Neural cell (in vitro differentiated cells): ENCODE data around the gene CDKN3. TPM values are rescaled to one million over a fixed set of nuclear protein-coding genes. Genes with fewer than 3 reads are reported as not detected.

Source experiments
- H2AFZ ChIP-seq: fragments of 200-600, 300-800 bp; sonication (generic), shearing (Covaris generic); 2 replicates; pipeline ENCODE4 v1.6.0; 2014; ENCODE audit warnings: low read depth, mild to moderate bottlenecking, antibody characterized with exemption, low read length, moderate library complexity
- H3F3A ChIP-seq: fragments of 200-600 bp; shearing (Covaris generic); 2 replicates; pipeline ENCODE4 v1.6.1; 2016; ENCODE audit warnings: mild to moderate bottlenecking, moderate library complexity, mixed read lengths, antibody characterized with exemption, low read length; ENCODE audit not compliant: insufficient read depth, poor library complexity, severe bottlenecking
- H3K27ac ChIP-seq: fragments of 200-600, 300-800 bp; sonication (generic), shearing (Covaris generic); 2 replicates; pipeline ENCODE4 v1.5.1; 2014; ENCODE audit warnings: mild to moderate bottlenecking, low read length, moderate library complexity
- H3K27me3 ChIP-seq: fragments of 300-800, 200-600 bp; sonication (generic), shearing (Covaris generic); 2 replicates; pipeline ENCODE4 v1.6.0; 2014; ENCODE audit warnings: mild to moderate bottlenecking, low read depth, low read length, moderate library complexity; ENCODE audit not compliant: insufficient read depth
- H3K36me3 ChIP-seq: fragments of 300-800, 200-600 bp; sonication (generic), shearing (Covaris generic); 2 replicates; pipeline ENCODE4 v1.5.1; 2014; ENCODE audit warnings: mild to moderate bottlenecking, antibody characterized with exemption, low read length, moderate library complexity; ENCODE audit not compliant: insufficient read depth
- H3K4me2 ChIP-seq: fragments of 300-800, 200-600 bp; sonication (generic), shearing (Covaris generic); 2 replicates; pipeline ENCODE4 v1.6.0; 2014; ENCODE audit warnings: mild to moderate bottlenecking, low read length
- H3K4me3 ChIP-seq: fragments of 300-800, 200-600 bp; sonication (generic), shearing (Covaris generic); 2 replicates; pipeline ENCODE4 v1.5.1; 2014; ENCODE audit warnings: mild to moderate bottlenecking, low read length, moderate library complexity
- H3K79me2 ChIP-seq: fragments of 200-600 bp; shearing (Covaris generic); replicated peaks from 2 replicates; pipeline ENCODE4 v1.6.0; 2014; ENCODE audit warnings: mild to moderate bottlenecking, low read length, moderate library complexity; ENCODE audit not compliant: insufficient read depth
- H3K9ac ChIP-seq: fragments of 300-800, 200-600 bp; sonication (generic), shearing (Covaris generic); 2 replicates; pipeline ENCODE4 v1.6.1; 2016; ENCODE audit warnings: mild to moderate bottlenecking, low read length, mixed read lengths
- H3K9me2 ChIP-seq: fragments of 200-600 bp; shearing (Covaris generic); 2 replicates; pipeline ENCODE4 v1.6.1; 2016; ENCODE audit warnings: mild to moderate bottlenecking, low read length, mixed read lengths; ENCODE audit not compliant: insufficient read depth
- H3K9me3 ChIP-seq: fragments of 200-600, 300-800 bp; sonication (generic), shearing (Covaris generic); 2 replicates; pipeline ENCODE4 v1.6.1; 2016; ENCODE audit warnings: mild to moderate bottlenecking, mixed run types, low read length, moderate library complexity, mixed read lengths
- H4K20me1 ChIP-seq: fragments of 200-600 bp; shearing (Covaris generic); 2 replicates; pipeline ENCODE4 v1.6.1; 2016; ENCODE audit warnings: mild to moderate bottlenecking, mixed run types; ENCODE audit not compliant: insufficient read depth
- CTCF ChIP-seq: fragments of 450-650 bp; IDR thresholded peaks from 2 replicates; pipeline ENCODE4 v1.5.1; 2014; ENCODE audit warnings: antibody characterized with exemption, mild to moderate bottlenecking, moderate library complexity; ENCODE audit not compliant: poor library complexity, severe bottlenecking
- EP300 ChIP-seq: fragments of 450-650 bp; conservative IDR thresholded peaks from 2 replicates; pipeline ENCODE4 v1.6.1; 2014; ENCODE audit warnings: antibody characterized with exemption, mild to moderate bottlenecking, moderate library complexity; ENCODE audit not compliant: poor library complexity, severe bottlenecking
- EZH2 ChIP-seq: fragments of 200-600, 300-800 bp; shearing (Covaris generic), sonication (generic); IDR thresholded peaks from 2 replicates; pipeline ENCODE4 v1.6.1; 2014; ENCODE audit warnings: antibody characterized with exemption, low read length, borderline replicate concordance, mild to moderate bottlenecking; ENCODE audit not compliant: insufficient read depth, poor library complexity, severe bottlenecking
- MXI1 ChIP-seq: fragments of 450-650 bp; conservative IDR thresholded peaks from 2 replicates; pipeline ENCODE4 v1.6.1; 2014; ENCODE audit warnings: antibody characterized with exemption, mild to moderate bottlenecking; ENCODE audit not compliant: poor library complexity, severe bottlenecking
- POLR2AphosphoS5 ChIP-seq: IDR thresholded peaks from 2 replicates; pipeline ENCODE4 v1.6.1; 2012
- RAD21 ChIP-seq: fragments of 450-650 bp; conservative IDR thresholded peaks from 2 replicates; pipeline ENCODE4 v1.6.1; 2014; ENCODE audit warnings: antibody characterized with exemption, mild to moderate bottlenecking, moderate library complexity
- REST ChIP-seq: IDR thresholded peaks from 2 replicates; pipeline ENCODE4 v1.6.1; 2012; ENCODE audit warnings: borderline replicate concordance
- SMC3 ChIP-seq: fragments of 450-650 bp; conservative IDR thresholded peaks from 2 replicates; pipeline ENCODE4 v1.6.1; 2014; ENCODE audit warnings: antibody characterized with exemption, mild to moderate bottlenecking, moderate library complexity; ENCODE audit not compliant: poor library complexity
- TAF1 ChIP-seq: IDR thresholded peaks from 2 replicates; pipeline ENCODE4 v1.6.1; 2012; ENCODE audit warnings: low read depth
- polyA plus RNA-seq: library from polyadenylated mRNA; depleted of rRNA; stranded (reverse); fragments of >200 nt; gene quantifications from 2 replicates; pipeline ENCODE4 v1.2.3, GENCODE V29; 2014

Gene CDKN3
- polyA plus RNA-seq, 1 donor from 2014 or later, result 5.9 TPM

- Histone ChIP-seq H4K20me1 (no peaks in the 10 kb centered on the region), H3K4me2 (no peak overlapping the region), H3F3A (no peaks in the 10 kb centered on the region), H3K36me3 (no peaks in the 10 kb centered on the region), H3K27ac (no peak overlapping the region), H3K9me2 (no peaks in the 10 kb centered on the region), H3K79me2 (no peaks in the 10 kb centered on the region), H3K9ac (no peak overlapping the region), H2AFZ (no peak overlapping the region), H3K27me3 (no peaks in the 10 kb centered on the region), H3K4me3 (no peak overlapping the region), H3K9me3 (no peaks in the 10 kb centered on the region)
- TF ChIP-seq EP300 (no peak), CTCF (peak; percentile 95), SMC3 (peak; percentile 88), RAD21 (peak; percentile 95)
Measured at GRCh38 chr14:54348001-54348611, 48.7 kb upstream of the CDKN3 start.

GRCh38 chr14:54348923-54349620, 47.7 kb upstream of the CDKN3 start:
- TF ChIP-seq EZH2, result no peak
- TF ChIP-seq REST, result no peak
- TF ChIP-seq POLR2AphosphoS5, result no peak
- TF ChIP-seq SMC3, result no peak
- TF ChIP-seq RAD21, result no peak
- no peak for TF ChIP-seq TAF1
- TF ChIP-seq EP300, result no peak
- no peak overlapping the region for H2AFZ ChIP-seq
- no peak overlapping the region for H3K27ac ChIP-seq
- H3K4me3 ChIP-seq, result no peak overlapping the region
- no peaks in the 10 kb centered on the region for H3K36me3 ChIP-seq
- H3K27me3 ChIP-seq, result no peaks in the 10 kb centered on the region
- no peaks in the 10 kb centered on the region for H3K79me2 ChIP-seq
- no peaks in the 10 kb centered on the region for H4K20me1 ChIP-seq
- no peaks in the 10 kb centered on the region for H3F3A ChIP-seq
- no peak overlapping the region for H3K9ac ChIP-seq
- H3K4me2 ChIP-seq, result no peak overlapping the region
- no peaks in the 10 kb centered on the region for H3K9me3 ChIP-seq
- H3K9me2 ChIP-seq, result no peaks in the 10 kb centered on the region

GRCh38 chr14:54349713-54350112, 47.1 kb upstream of the CDKN3 start:
- Histone ChIP-seq H4K20me1 (no peaks in the 10 kb centered on the region), H3K9me3 (no peaks in the 10 kb centered on the region), H2AFZ (no peak overlapping the region), H3F3A (no peaks in the 10 kb centered on the region), H3K27ac (no peak overlapping the region), H3K4me3 (no peak overlapping the region), H3K9ac (no peak overlapping the region), H3K79me2 (no peaks in the 10 kb centered on the region), H3K36me3 (no peaks in the 10 kb centered on the region), H3K9me2 (no peaks in the 10 kb centered on the region), H3K4me2 (no peak overlapping the region), H3K27me3 (no peaks in the 10 kb centered on the region)
- TF ChIP-seq RAD21, result no peak
- TF ChIP-seq SMC3, result no peak
- no peak for TF ChIP-seq TAF1
- no peak for TF ChIP-seq CTCF
- no peak for TF ChIP-seq POLR2AphosphoS5
- no peak for TF ChIP-seq EZH2
- no peak for TF ChIP-seq REST
- no peak for TF ChIP-seq EP300
- no peak for TF ChIP-seq MXI1
